A549 (cell line): ENCODE data around the gene KRTAP4-2.

ENCODE experiments used
- POLR2AphosphoS2 ChIP-seq: conservative IDR thresholded peaks from 2 replicates; pipeline ENCODE4 v1.6.1; 2012; ENCODE audit warnings: low read length, improper control_type of control experiment, inconsistent platforms
- TF ChIP-seq, protein P1 (sequence below): fragments of >200 bp; sonication (Bioruptor Twin); formaldehyde crosslinking; IDR thresholded peaks from 3 replicates; pipeline ENCODE4 v1.5.1; 2016
- TF ChIP-seq, protein P2 (sequence below): IDR thresholded peaks from 2 replicates; pipeline ENCODE4 v1.6.1; 2012
- TF ChIP-seq, protein P3 (sequence below): fragments of 200-600 bp; sonication (generic); IDR thresholded peaks from 2 replicates; pipeline ENCODE4 v1.6.1; 2016; ENCODE audit warnings: antibody characterized with exemption, mild to moderate bottlenecking, moderate library complexity

DNA sequence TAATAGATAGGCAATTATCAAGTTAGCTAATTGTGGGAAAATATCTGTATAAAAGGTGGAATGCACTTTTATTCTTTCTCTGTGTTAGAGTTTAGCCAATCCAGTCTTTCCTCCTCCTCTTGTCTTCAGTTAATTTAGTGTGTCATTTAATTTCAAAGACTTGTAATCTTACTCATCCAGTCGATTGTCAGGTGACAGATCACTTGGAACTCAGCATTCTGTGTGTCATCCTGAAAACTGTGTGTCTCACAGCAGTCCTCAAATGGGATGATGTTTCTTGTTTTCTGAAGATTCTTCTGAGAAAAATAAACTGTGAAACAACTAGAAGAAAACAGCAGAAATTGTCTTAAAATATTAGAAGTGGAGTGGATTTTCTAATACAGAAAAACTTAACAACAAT, 7.0 kb upstream of the KRTAP4-2 start:
- TF ChIP-seq, protein P1, sequence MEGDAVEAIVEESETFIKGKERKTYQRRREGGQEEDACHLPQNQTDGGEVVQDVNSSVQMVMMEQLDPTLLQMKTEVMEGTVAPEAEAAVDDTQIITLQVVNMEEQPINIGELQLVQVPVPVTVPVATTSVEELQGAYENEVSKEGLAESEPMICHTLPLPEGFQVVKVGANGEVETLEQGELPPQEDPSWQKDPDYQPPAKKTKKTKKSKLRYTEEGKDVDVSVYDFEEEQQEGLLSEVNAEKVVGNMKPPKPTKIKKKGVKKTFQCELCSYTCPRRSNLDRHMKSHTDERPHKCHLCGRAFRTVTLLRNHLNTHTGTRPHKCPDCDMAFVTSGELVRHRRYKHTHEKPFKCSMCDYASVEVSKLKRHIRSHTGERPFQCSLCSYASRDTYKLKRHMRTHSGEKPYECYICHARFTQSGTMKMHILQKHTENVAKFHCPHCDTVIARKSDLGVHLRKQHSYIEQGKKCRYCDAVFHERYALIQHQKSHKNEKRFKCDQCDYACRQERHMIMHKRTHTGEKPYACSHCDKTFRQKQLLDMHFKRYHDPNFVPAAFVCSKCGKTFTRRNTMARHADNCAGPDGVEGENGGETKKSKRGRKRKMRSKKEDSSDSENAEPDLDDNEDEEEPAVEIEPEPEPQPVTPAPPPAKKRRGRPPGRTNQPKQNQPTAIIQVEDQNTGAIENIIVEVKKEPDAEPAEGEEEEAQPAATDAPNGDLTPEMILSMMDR, result no peak
- TF ChIP-seq, protein P2, sequence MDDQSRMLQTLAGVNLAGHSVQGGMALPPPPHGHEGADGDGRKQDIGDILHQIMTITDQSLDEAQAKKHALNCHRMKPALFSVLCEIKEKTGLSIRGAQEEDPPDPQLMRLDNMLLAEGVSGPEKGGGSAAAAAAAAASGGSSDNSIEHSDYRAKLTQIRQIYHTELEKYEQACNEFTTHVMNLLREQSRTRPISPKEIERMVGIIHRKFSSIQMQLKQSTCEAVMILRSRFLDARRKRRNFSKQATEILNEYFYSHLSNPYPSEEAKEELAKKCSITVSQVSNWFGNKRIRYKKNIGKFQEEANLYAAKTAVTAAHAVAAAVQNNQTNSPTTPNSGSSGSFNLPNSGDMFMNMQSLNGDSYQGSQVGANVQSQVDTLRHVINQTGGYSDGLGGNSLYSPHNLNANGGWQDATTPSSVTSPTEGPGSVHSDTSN, result no peak
- TF ChIP-seq POLR2AphosphoS2, result no peak
- TF ChIP-seq, protein P3, sequence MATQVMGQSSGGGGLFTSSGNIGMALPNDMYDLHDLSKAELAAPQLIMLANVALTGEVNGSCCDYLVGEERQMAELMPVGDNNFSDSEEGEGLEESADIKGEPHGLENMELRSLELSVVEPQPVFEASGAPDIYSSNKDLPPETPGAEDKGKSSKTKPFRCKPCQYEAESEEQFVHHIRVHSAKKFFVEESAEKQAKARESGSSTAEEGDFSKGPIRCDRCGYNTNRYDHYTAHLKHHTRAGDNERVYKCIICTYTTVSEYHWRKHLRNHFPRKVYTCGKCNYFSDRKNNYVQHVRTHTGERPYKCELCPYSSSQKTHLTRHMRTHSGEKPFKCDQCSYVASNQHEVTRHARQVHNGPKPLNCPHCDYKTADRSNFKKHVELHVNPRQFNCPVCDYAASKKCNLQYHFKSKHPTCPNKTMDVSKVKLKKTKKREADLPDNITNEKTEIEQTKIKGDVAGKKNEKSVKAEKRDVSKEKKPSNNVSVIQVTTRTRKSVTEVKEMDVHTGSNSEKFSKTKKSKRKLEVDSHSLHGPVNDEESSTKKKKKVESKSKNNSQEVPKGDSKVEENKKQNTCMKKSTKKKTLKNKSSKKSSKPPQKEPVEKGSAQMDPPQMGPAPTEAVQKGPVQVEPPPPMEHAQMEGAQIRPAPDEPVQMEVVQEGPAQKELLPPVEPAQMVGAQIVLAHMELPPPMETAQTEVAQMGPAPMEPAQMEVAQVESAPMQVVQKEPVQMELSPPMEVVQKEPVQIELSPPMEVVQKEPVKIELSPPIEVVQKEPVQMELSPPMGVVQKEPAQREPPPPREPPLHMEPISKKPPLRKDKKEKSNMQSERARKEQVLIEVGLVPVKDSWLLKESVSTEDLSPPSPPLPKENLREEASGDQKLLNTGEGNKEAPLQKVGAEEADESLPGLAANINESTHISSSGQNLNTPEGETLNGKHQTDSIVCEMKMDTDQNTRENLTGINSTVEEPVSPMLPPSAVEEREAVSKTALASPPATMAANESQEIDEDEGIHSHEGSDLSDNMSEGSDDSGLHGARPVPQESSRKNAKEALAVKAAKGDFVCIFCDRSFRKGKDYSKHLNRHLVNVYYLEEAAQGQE, result no peak
